Endothelial cell of umbilical vein (primary cell): ENCODE measurements around the gene TREH. TPM values are rescaled to one million over a fixed set of nuclear protein-coding genes. Genes with fewer than 3 reads are reported as not detected.

Experiments used
- BruUV-seq: library from RNA; stranded (reverse); fragments of 400-500 nt; replicated peaks from 2 replicates; lab custom pipeline; 2021; lab: Mats Ljungman, UMichigan
- CTCF ChIA-PET: fragments of 300-600, 350-600 bp; sonication (Branson Sonifier 250); formaldehyde crosslinking; loops from one replicate; lab custom pipeline; 2021; ENCODE audit warnings: antibody characterized with exemption, inconsistent platforms; lab: Charles Lee
- POLR2A ChIA-PET: fragments of 300-600, 350-600 bp; sonication (Branson Sonifier 250); formaldehyde crosslinking; loops from one replicate; lab custom pipeline; 2021; ENCODE audit warnings: antibody characterized with exemption, inconsistent platforms; lab: Charles Lee
- DNase-seq: peaks from one replicate; pipeline ENCODE4 v3.0.0-alpha.2; 2011; ENCODE audit warnings: low read depth, low spot score
- FAIRE-seq: peaks from 2 replicates; lab custom pipeline; 2011; peaks lifted over from hg19 to GRCh38; lab: Jason Lieb, UNC
- H2AFZ ChIP-seq: 2 replicates; pipeline ENCODE4 v1.6.0; 2012; ENCODE audit warnings: low read depth, low read length, control low read depth, inconsistent platforms
- H3K27ac ChIP-seq: 2 replicates; pipeline ENCODE4 v1.5.1; 2011; ENCODE audit warnings: low read depth, mild to moderate bottlenecking, control low read depth, low read length, moderate library complexity; ENCODE audit not compliant: insufficient read depth
- H3K27me3 ChIP-seq, 2 experiments: 2 replicates each; pipeline versions ENCODE4 v1.6.0 to v1.6.1; 2011; ENCODE audit warnings: low read length in 2 of 2, mixed read lengths in 1 of 2; ENCODE audit not compliant: control insufficient read depth in 2 of 2, insufficient read depth in 2 of 2
- H3K36me3 ChIP-seq, 2 experiments: 2 replicates in 1 of 2; 3 replicates in 1 of 2; pipeline ENCODE4 v1.5.1; 2011; ENCODE audit warnings: low read length in 2 of 2, mild to moderate bottlenecking in 1 of 2, moderate library complexity in 1 of 2; ENCODE audit not compliant: control insufficient read depth in 2 of 2, insufficient read depth in 2 of 2; ENCODE audit errors: extremely low read depth in 1 of 2
- H3K4me1 ChIP-seq: 3 replicates; pipeline ENCODE4 v1.5.1; 2011; ENCODE audit warnings: mild to moderate bottlenecking, low read length; ENCODE audit not compliant: control insufficient read depth, insufficient read depth; ENCODE audit errors: extremely low read depth
- H3K4me2 ChIP-seq: 2 replicates; pipeline ENCODE4 v1.6.1; 2011; ENCODE audit warnings: low read length, control low read depth, mixed read lengths; ENCODE audit not compliant: insufficient read depth
- H3K4me3 ChIP-seq, 3 experiments: fragments of 200-600 bp in 1 of 3; sonication (generic), shearing (Covaris generic) in 1 of 3; replicated peaks in 1 of 3; 2 replicates each; pipeline ENCODE4 v1.5.1; 2011 to 2016; ENCODE audit warnings: control low read depth in 3 of 3, low read length in 3 of 3, mild to moderate bottlenecking in 2 of 3, inconsistent platforms in 1 of 3, low read depth in 1 of 3, moderate library complexity in 1 of 3; ENCODE audit not compliant: insufficient read depth in 1 of 3
- H3K79me2 ChIP-seq: 2 replicates; pipeline ENCODE4 v1.6.0; 2012; ENCODE audit warnings: low read length, inconsistent platforms; ENCODE audit not compliant: control insufficient read depth, insufficient read depth
- H3K9ac ChIP-seq: replicated peaks from 2 replicates; pipeline ENCODE3; 2011; ENCODE audit warnings: low read length, control low read depth; ENCODE audit not compliant: insufficient read depth; ENCODE audit errors: extremely low read depth
- H3K9me1 ChIP-seq: replicated peaks from 3 replicates; pipeline ENCODE4 v1.6.0; 2011; ENCODE audit warnings: mild to moderate bottlenecking, low read length; ENCODE audit not compliant: control insufficient read depth, insufficient read depth; ENCODE audit errors: extremely low read depth
- H3K9me3 ChIP-seq: replicated peaks from 2 replicates; pipeline ENCODE4 v1.5.1; 2012; ENCODE audit warnings: low read length, inconsistent platforms; ENCODE audit not compliant: control insufficient read depth, insufficient read depth
- H4K20me1 ChIP-seq: replicated peaks from 2 replicates; pipeline ENCODE3; 2011; ENCODE audit warnings: mild to moderate bottlenecking, low read length; ENCODE audit not compliant: control insufficient read depth, insufficient read depth; ENCODE audit errors: extremely low read depth
- CTCF ChIP-seq, 2 donors: IDR thresholded peaks; 1 replicate in 1 of 2; 2 replicates in 1 of 2; pipeline ENCODE4 v1.5.1; 2011; ENCODE audit warnings: low read length in 2 of 2, mild to moderate bottlenecking in 2 of 2, moderate library complexity in 2 of 2, control low read depth in 1 of 2, inconsistent platforms in 1 of 2, low read depth in 1 of 2; ENCODE audit not compliant: insufficient read depth in 1 of 2; ENCODE audit errors: extremely low read depth in 1 of 2
- EZH2 ChIP-seq: IDR thresholded peaks from 2 replicates; pipeline ENCODE4 v1.6.1; 2012; ENCODE audit warnings: borderline replicate concordance, low read depth, mild to moderate bottlenecking, moderate library complexity, low read length, inconsistent platforms; ENCODE audit not compliant: severe bottlenecking
- FOS ChIP-seq: IDR thresholded peaks from 2 replicates; pipeline ENCODE4 v1.6.1; 2011; ENCODE audit warnings: mild to moderate bottlenecking, low read length, moderate library complexity, borderline replicate concordance; ENCODE audit not compliant: insufficient read depth
- GATA2 ChIP-seq: IDR thresholded peaks from 2 replicates; pipeline ENCODE4 v1.7.0; 2011; ENCODE audit warnings: low read depth, mild to moderate bottlenecking, moderate library complexity, mixed read lengths, low read length; ENCODE audit not compliant: insufficient read length, insufficient read depth
- JUN ChIP-seq: IDR thresholded peaks from 2 replicates; pipeline ENCODE4 v1.6.1; 2011; ENCODE audit warnings: borderline replicate concordance, low read depth; ENCODE audit not compliant: insufficient read length, insufficient read depth
- MAX ChIP-seq: IDR thresholded peaks from 2 replicates; pipeline ENCODE4 v1.6.1; 2011; ENCODE audit not compliant: insufficient read depth, insufficient read length
- MYC ChIP-seq: IDR thresholded peaks from one replicate; pipeline ENCODE4 v1.6.1; 2011; ENCODE audit warnings: mild to moderate bottlenecking, low read depth, low read length
- POLR2A ChIP-seq: IDR thresholded peaks from 2 replicates; pipeline ENCODE4 v1.6.1; 2012; ENCODE audit warnings: low read depth, mild to moderate bottlenecking, control low read depth, low read length
- POLR2AphosphoS5 ChIP-seq: IDR thresholded peaks from 2 replicates; pipeline ENCODE4 v1.6.1; 2012; ENCODE audit warnings: low read depth, mild to moderate bottlenecking, control low read depth, low read length, moderate library complexity; ENCODE audit not compliant: insufficient read depth
- dilution Hi-C: fragments of 300-500 bp; cut with MboI; formaldehyde crosslinking; loops from one replicate; pipeline ENCODE4 v1.15.0; 2019; ENCODE audit warnings: low sequenced_read_pairs; ENCODE audit not compliant: extremely low pct_ligation_motif_present
- intact Hi-C: fragments of 100-400 bp; cut with micrococcal nuclease; formaldehyde crosslinking; loops from one replicate; pipeline ENCODE4 v1.10.0; 2022
- polyA plus RNA-seq, 4 experiments: library from polyadenylated mRNA; depleted of rRNA in 3 of 4; stranded (reverse) in 3 of 4; unstranded in 1 of 4; fragments of >200 nt; gene quantifications; 2 replicates each; pipeline versions ENCODE4 v1.2.1 to v1.2.3, GENCODE V29; 2011 to 2012; ENCODE audit warnings: missing spikeins in 1 of 4
- total RNA-seq: library from RNA; stranded (reverse); gene quantifications from 2 replicates; pipeline ENCODE4 v1.2.3, GENCODE V29; 2021

TREH gene
- total and polyA plus RNA-seq, 2 donors (not counting 3 experiments of a cell fraction or from before 2014, with no cell fraction given), result not detected

DNA sequence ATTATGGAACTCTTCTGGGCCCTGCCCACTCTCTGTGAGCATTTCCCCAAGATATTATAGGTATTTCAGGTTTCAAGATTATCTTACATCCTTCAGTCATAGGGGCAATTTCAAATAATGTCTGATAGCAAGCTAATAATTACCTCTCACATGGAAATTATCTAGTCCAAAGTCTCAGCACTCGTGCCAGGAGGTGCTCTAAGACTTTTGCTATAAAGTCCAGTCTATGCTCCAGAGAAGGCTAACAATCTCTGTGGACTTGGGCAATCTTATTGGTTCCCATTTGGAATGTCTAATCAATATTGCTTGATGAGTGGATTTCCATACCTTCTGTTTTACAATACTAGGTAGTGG lies 5.4 kb downstream of the TREH start:
- CTCF ChIA-PET, result no interaction called here
- POLR2A ChIA-PET, result interaction anchor here (0.5 kb wide), 1 partner anchor 35 kb away, joined by 3 read pairs; no protein-coding TSS in a partner anchor

More for the DNA sequence above, 5.4 kb downstream of the TREH start:
- Histone ChIP-seq H3K27me3 (peaks cover 11 to 20% of the 10 kb centered on the region in 2 experiments), H3K4me2 (no peak overlapping the region), H3K9me3 (no peaks in the 10 kb centered on the region), H4K20me1 (no peaks in the 10 kb centered on the region), H3K9ac (no peak overlapping the region), H3K4me1 (no peaks in the 10 kb centered on the region), H3K36me3 (no peaks in the 10 kb centered on the region), H3K27ac (no peak overlapping the region), H3K9me1 (no peaks in the 10 kb centered on the region), H3K79me2 (no peaks in the 10 kb centered on the region), H2AFZ (no peak overlapping the region), H3K4me3 (no peak overlapping the region)
- dilution Hi-C loops (no loop called here), intact Hi-C loops (no loop called here)
- DNase-seq, result no peak
- no peak for FAIRE-seq
- TF ChIP-seq CTCF (IDR thresholded peaks at IDR 0.05; ENCODE audit: extremely low read depth in 1 of 2, insufficient read depth in 1 of 2, low read depth in 1 of 2, low read length in 2 of 2), result no peak
- no peak for TF ChIP-seq FOS
- no peak for TF ChIP-seq POLR2A
- TF ChIP-seq GATA2, result no peak
- TF ChIP-seq EZH2, result no peak
- TF ChIP-seq POLR2AphosphoS5, result no peak
- TF ChIP-seq MAX, result no peak
- TF ChIP-seq MYC, result no peak
- TF ChIP-seq JUN, result no peak
- no TSS peak for BruUV-seq
